CD4-positive, alpha-beta T cell (primary cell): Measurements from ENCODE around the gene DIO1. TPM values are rescaled to one million over a fixed set of nuclear protein-coding genes. Genes with fewer than 3 reads are reported as not detected.
A peak's percentile ranks its signal among the peaks of the same experiment; 100 is the strongest.

Source experiments
- ATAC-seq: fragments of 200-7000 bp; cut with Tn5 transposase; one replicate; pipeline ENCODE4 v1.10.0; 2022; ENCODE audit warnings: mild to moderate bottlenecking; ENCODE audit not compliant: poor library complexity
- CTCF ChIA-PET: fragments of 350-600 bp; sonication (Branson Sonifier 250); formaldehyde crosslinking; loops from one replicate; lab custom pipeline; 2021; ENCODE audit warnings: antibody characterized with exemption, inconsistent platforms; lab: Charles Lee
- POLR2A ChIA-PET: fragments of 350-600 bp; sonication (Branson Sonifier 250); formaldehyde crosslinking; loops from one replicate; lab custom pipeline; 2021; ENCODE audit warnings: antibody characterized with exemption, inconsistent platforms; lab: Charles Lee
- DNase-seq, 14 experiments: peaks; one replicate each; pipeline ENCODE4 v3.0.0-alpha.2; 2013 to 2020; ENCODE audit warnings: mixed read lengths in 2 of 14
- H3K27ac ChIP-seq, 2 donors: one replicate each; pipeline versions ENCODE4 v1.5.1 to v1.7.0; 2013; ENCODE audit warnings: low read length in 2 of 2, low read depth in 1 of 2, mild to moderate bottlenecking in 1 of 2
- H3K27me3 ChIP-seq, 2 experiments: 1 replicate in 1 of 2; 2 replicates in 1 of 2; pipeline versions ENCODE4 v1.6.1 to v1.7.0; 2013; ENCODE audit warnings: low read length in 2 of 2, control low read depth in 1 of 2, mild to moderate bottlenecking in 1 of 2, moderate library complexity in 1 of 2; ENCODE audit not compliant: insufficient read depth in 2 of 2, control insufficient read depth in 1 of 2
- H3K36me3 ChIP-seq: one replicate; pipeline ENCODE4 v1.6.1; 2013; ENCODE audit warnings: low read length, control low read depth; ENCODE audit not compliant: insufficient read depth
- H3K4me1 ChIP-seq: one replicate; pipeline ENCODE4 v1.6.1; 2013; ENCODE audit warnings: low read length, control low read depth; ENCODE audit not compliant: insufficient read depth
- H3K4me3 ChIP-seq: one replicate; pipeline ENCODE4 v1.5.1; 2013; ENCODE audit warnings: mild to moderate bottlenecking, low read length, moderate library complexity
- H3K9me3 ChIP-seq, 2 experiments: 1 replicate in 1 of 2; 2 replicates in 1 of 2; pipeline versions ENCODE4 v1.6.1 to v1.7.0; 2013; ENCODE audit warnings: low read length in 2 of 2, mild to moderate bottlenecking in 2 of 2, control low read depth in 1 of 2, moderate library complexity in 1 of 2; ENCODE audit not compliant: control insufficient read depth in 1 of 2, insufficient read depth in 1 of 2
- H3K27ac Mint-ChIP-seq: one replicate; pipeline ENCODE4 v1.8.0; 2020; ENCODE audit warnings: mixed read lengths
- H3K27me3 Mint-ChIP-seq: one replicate; pipeline ENCODE4 v1.8.0; 2021; ENCODE audit warnings: mixed read lengths
- H3K36me3 Mint-ChIP-seq: one replicate; pipeline ENCODE4 v1.8.0; 2021; ENCODE audit warnings: low read depth, mixed read lengths
- H3K4me1 Mint-ChIP-seq: one replicate; pipeline ENCODE4 v1.8.0; 2021; ENCODE audit warnings: low read depth, mixed read lengths
- H3K4me3 Mint-ChIP-seq: one replicate; pipeline ENCODE4 v1.8.0; 2020; ENCODE audit warnings: mild to moderate bottlenecking, mixed read lengths
- H3K9me3 Mint-ChIP-seq: one replicate; pipeline ENCODE4 v1.8.0; 2020; ENCODE audit warnings: mixed read lengths
- intact Hi-C, 2 experiments: fragments of 100-400 bp; cut with DNase I in 1 of 2; cut with micrococcal nuclease in 1 of 2; formaldehyde crosslinking; loops; one replicate each; pipeline versions ENCODE4 v1.15.1 to v1.9.0; 2023 to 2025; cut with DNase I, micrococcal nuclease
- total RNA-seq, 174 experiments: library from RNA in 2 of 174; stranded (reverse) in 2 of 174; gene quantifications; one replicate each; pipeline ENCODE4 v1.2.3 and lab custom pipeline; 2021 to 2026
- TF ChIP-seq, protein P1 (sequence below): fragments of 200-600 bp; IDR thresholded peaks from one replicate; pipeline ENCODE4 v1.8.0; 2022; ENCODE audit warnings: antibody characterized with exemption, mild to moderate bottlenecking

Gene DIO1
- total RNA-seq, 2 experiments from 2014 or later, result not detected

- H3K27me3 Mint-ChIP-seq, result no peaks in the 10 kb centered on the region
- Histone ChIP-seq H3K36me3 (no peaks in the 10 kb centered on the region), H3K4me1 (peaks cover 18% of the 10 kb centered on the region), H3K27me3 (no peaks in the 10 kb centered on the region), H3K4me3 (no peak overlapping the region), H3K27ac (no peak overlapping the region), H3K9me3 (no peaks in the 10 kb centered on the region)
- CTCF ChIA-PET, result interaction anchor here (1.8 kb wide), 1 partner anchor 69 kb away, joined by 8 read pairs; no protein-coding TSS in a partner anchor
- peak overlapping the region; percentile 93 for H3K27ac Mint-ChIP-seq
- TF ChIP-seq, protein P1, sequence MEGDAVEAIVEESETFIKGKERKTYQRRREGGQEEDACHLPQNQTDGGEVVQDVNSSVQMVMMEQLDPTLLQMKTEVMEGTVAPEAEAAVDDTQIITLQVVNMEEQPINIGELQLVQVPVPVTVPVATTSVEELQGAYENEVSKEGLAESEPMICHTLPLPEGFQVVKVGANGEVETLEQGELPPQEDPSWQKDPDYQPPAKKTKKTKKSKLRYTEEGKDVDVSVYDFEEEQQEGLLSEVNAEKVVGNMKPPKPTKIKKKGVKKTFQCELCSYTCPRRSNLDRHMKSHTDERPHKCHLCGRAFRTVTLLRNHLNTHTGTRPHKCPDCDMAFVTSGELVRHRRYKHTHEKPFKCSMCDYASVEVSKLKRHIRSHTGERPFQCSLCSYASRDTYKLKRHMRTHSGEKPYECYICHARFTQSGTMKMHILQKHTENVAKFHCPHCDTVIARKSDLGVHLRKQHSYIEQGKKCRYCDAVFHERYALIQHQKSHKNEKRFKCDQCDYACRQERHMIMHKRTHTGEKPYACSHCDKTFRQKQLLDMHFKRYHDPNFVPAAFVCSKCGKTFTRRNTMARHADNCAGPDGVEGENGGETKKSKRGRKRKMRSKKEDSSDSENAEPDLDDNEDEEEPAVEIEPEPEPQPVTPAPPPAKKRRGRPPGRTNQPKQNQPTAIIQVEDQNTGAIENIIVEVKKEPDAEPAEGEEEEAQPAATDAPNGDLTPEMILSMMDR, result no peak
- DNase-seq (no peak), ATAC-seq (no peak)
- no peaks in the 10 kb centered on the region for H3K9me3 Mint-ChIP-seq
- intact Hi-C loops, result loop anchor here in 1 of 2 experiments (5.0 kb wide), 1 partner anchor 871 kb away; the partner anchor contains the start of gene PARS2
- POLR2A ChIA-PET, result interaction anchor here (2.8 kb wide), 1 partner anchor 54 kb away, joined by 31 read pairs; the partner anchor contains the start of genes IFT25 and LRRC42
- peak overlapping the region; percentile 94 for H3K4me3 Mint-ChIP-seq
- peaks cover 38% of the 10 kb centered on the region for H3K4me1 Mint-ChIP-seq
- peaks cover 33% of the 10 kb centered on the region for H3K36me3 Mint-ChIP-seq
Measured at GRCh38 chr1:53891018-53891417, 3.0 kb upstream of the DIO1 start.

- Mint-ChIP-seq H3K27ac (no peak overlapping the region), H3K4me1 (peaks cover 38% of the 10 kb centered on the region), H3K36me3 (peaks cover 29% of the 10 kb centered on the region), H3K4me3 (no peak overlapping the region), H3K9me3 (no peaks in the 10 kb centered on the region), H3K27me3 (peaks cover 3% of the 10 kb centered on the region)
- Histone ChIP-seq H3K4me1 (peaks cover 18% of the 10 kb centered on the region), H3K9me3 (no peaks in the 10 kb centered on the region), H3K4me3 (no peak overlapping the region), H3K36me3 (no peaks in the 10 kb centered on the region), H3K27me3 (no peaks in the 10 kb centered on the region), H3K27ac (no peak overlapping the region)
- CTCF ChIA-PET, result no interaction called here
- POLR2A ChIA-PET, result interaction anchor here (2.8 kb wide), 1 partner anchor 54 kb away, joined by 31 read pairs; the partner anchor contains the start of genes IFT25 and LRRC42
- intact Hi-C loops, result loop anchor here in 1 of 2 experiments (5.0 kb wide), 1 partner anchor 871 kb away; the partner anchor contains the start of gene PARS2
- no peak for ATAC-seq
- no peak for DNase-seq
- TF ChIP-seq, protein P1, result no peak
Measured at GRCh38 chr1:53891678-53892077, 2.3 kb upstream of the DIO1 start.

DNA sequence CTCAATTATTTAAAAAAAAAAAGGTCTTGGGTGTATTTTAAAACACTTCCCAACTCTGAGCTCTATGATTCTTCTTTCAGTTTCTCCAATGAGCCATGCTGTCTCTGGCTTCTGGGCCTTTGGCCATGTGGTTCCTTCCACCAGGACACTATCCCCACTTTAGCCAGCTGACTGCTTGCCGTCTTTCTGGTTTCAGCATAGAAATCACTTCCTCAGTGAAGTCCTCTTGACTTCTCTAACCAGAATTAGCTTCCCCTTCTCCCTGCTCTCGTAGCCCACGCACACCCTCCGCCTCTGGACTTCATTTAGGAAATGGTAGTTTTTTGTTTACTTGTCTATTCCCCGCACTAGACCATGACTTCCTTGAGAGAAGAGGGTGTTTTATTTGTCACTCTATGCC is 1.1 kb upstream of the DIO1 start:
- Mint-ChIP-seq H3K9me3 (no peaks in the 10 kb centered on the region), H3K4me3 (no peak overlapping the region), H3K27ac (no peak overlapping the region), H3K27me3 (peaks cover 4% of the 10 kb centered on the region), H3K36me3 (peaks cover 19% of the 10 kb centered on the region), H3K4me1 (peaks cover 30% of the 10 kb centered on the region)
- CTCF ChIA-PET, result no interaction called here
- Histone ChIP-seq H3K9me3 (no peaks in the 10 kb centered on the region), H3K4me1 (peaks cover 18% of the 10 kb centered on the region), H3K36me3 (no peaks in the 10 kb centered on the region), H3K27me3 (no peaks in the 10 kb centered on the region), H3K27ac (no peak overlapping the region), H3K4me3 (no peak overlapping the region)
- TF ChIP-seq, protein P1, result no peak
- DNase-seq, result peak in 3 of 14 experiments; percentile 13 to 52 (median 43)
- POLR2A ChIA-PET, result interaction anchor here (1.4 to 1.9 kb wide), 2 partner anchors 34 to 53 kb away, joined by 4 to 5 read pairs; partner anchors contain the start of gene IFT25
- intact Hi-C loops, result loop anchor here in 1 of 2 experiments (5.0 kb wide), 1 partner anchor 869 kb away; the partner anchor contains the start of gene PARS2
- ATAC-seq, result no peak
